ENCODE data around the gene TREM2.

The TREM2 gene

GRCh38 chr6:41181566-41181965 lies 18.6 kb upstream of the TREM2 start:
- no peak for DNase-seq (ENCODE audit: low read depth)
- no peak overlapping the region for H3K4me3 ChIP-seq (ENCODE audit: low read length)
- no peak for TF ChIP-seq CTCF (conservative IDR thresholded peaks at IDR 0.05; ENCODE audit: low read length)

GRCh38 chr6:41179163-41179562 lies 16.2 kb upstream of the TREM2 start:
- no peak for TF ChIP-seq CTCF (conservative IDR thresholded peaks at IDR 0.05; ENCODE audit: low read length)

GRCh38 chr6:41177695-41178094 lies 14.8 kb upstream of the TREM2 start:
- H3K4me3 ChIP-seq (ENCODE audit: low read length) = no peak overlapping the region
- no peak for DNase-seq (ENCODE audit: low read depth)
- TF ChIP-seq CTCF (conservative IDR thresholded peaks at IDR 0.05; ENCODE audit: low read length) = no peak

More at GRCh38 chr6:41179163-41179562, 16.2 kb upstream of the TREM2 start:
- no peak overlapping the region for H3K4me3 ChIP-seq (ENCODE audit: low read length)
- no peak for DNase-seq (ENCODE audit: low read depth)

- no peak overlapping the region for H3K4me3 ChIP-seq (ENCODE audit: low read length)
- TF ChIP-seq CTCF (conservative IDR thresholded peaks at IDR 0.05; ENCODE audit: low read length) = no peak
- no peak for DNase-seq (ENCODE audit: low read depth)
Observed at GRCh38 chr6:41177287-41177686, 14.4 kb upstream of the TREM2 start.

- no peak for TF ChIP-seq CTCF (conservative IDR thresholded peaks at IDR 0.05; ENCODE audit: low read length)
- DNase-seq (ENCODE audit: low read depth) = no peak
- H3K4me3 ChIP-seq (ENCODE audit: low read length) = no peak overlapping the region
Observed at GRCh38 chr6:41176189-41176588, 13.3 kb upstream of the TREM2 start.

GRCh38 chr6:41175084-41175483 lies 12.2 kb upstream of the TREM2 start:
- no peak for TF ChIP-seq CTCF (conservative IDR thresholded peaks at IDR 0.05; ENCODE audit: low read length)
- no peak overlapping the region for H3K4me3 ChIP-seq (ENCODE audit: low read length)
- DNase-seq (ENCODE audit: low read depth) = no peak

GRCh38 chr6:41174610-41175009 lies 11.7 kb upstream of the TREM2 start:
- DNase-seq (ENCODE audit: low read depth) = no peak
- no peak overlapping the region for H3K4me3 ChIP-seq (ENCODE audit: low read length)
- no peak for TF ChIP-seq CTCF (conservative IDR thresholded peaks at IDR 0.05; ENCODE audit: low read length)

All from AG10803 (cell line).